PC-3 (cell line): ENCODE measurements around the gene DLG5.

ENCODE experiments used
- CTCF ChIP-seq: fragments of 300-600 bp; sonication (generic); conservative IDR thresholded peaks from 2 replicates; pipeline ENCODE4 v1.5.1; 2017; ENCODE audit warnings: antibody characterized with exemption, low read depth, mild to moderate bottlenecking, low read length
- EZH2 ChIP-seq: fragments of 300-600 bp; sonication (generic); IDR thresholded peaks from one replicate; pipeline ENCODE4 v1.6.1; 2017; ENCODE audit warnings: antibody characterized with exemption, mild to moderate bottlenecking, low read length; ENCODE audit not compliant: unreplicated experiment
- EZH2phosphoT487 ChIP-seq: fragments of 300-600 bp; sonication (generic); IDR thresholded peaks from 2 replicates; pipeline ENCODE4 v1.6.1; 2018; ENCODE audit warnings: mild to moderate bottlenecking, antibody characterized with exemption, low read length, borderline replicate concordance

GRCh38 chr10:77746047-77746707 lies 180.4 kb downstream of the DLG5 start:
- TF ChIP-seq CTCF (no peak), EZH2phosphoT487 (no peak), EZH2 (no peak)
